Stimulated activated naive B cell treated with anti-CD40 and anti-IgM and Interleukin-4, amounts not matched to agents 10 μg/mL and 1 μg/mL and 100 μg/mL, for 72 hours (primary cell): Measurements from ENCODE around the gene TRIM16.
A peak's percentile ranks its signal among the peaks of the same experiment; 100 is the strongest.
"Not testable (repeated sequence)": the region's sequence is repeated elsewhere in the genome, so short reads cannot be mapped to it uniquely, and the experiment has no call there.

Source experiments
- ATAC-seq, 2 donors: fragments of 150-1000 bp; cut with Tn5 transposase; replicated peaks; 2 replicates each; pipeline ENCODE4 v1.10.0; 2021; ENCODE audit warnings: moderate library complexity in 1 of 2
- DNase-seq: peaks from one replicate; pipeline ENCODE4 v3.0.0; 2021
- H3K27ac Mint-ChIP-seq: one replicate; pipeline ENCODE4 v1.8.0; 2022; ENCODE audit warnings: mild to moderate bottlenecking, mixed read lengths
- H3K27me3 Mint-ChIP-seq, 2 donors: one replicate each; pipeline ENCODE4 v1.8.0; 2022; ENCODE audit warnings: mixed read lengths in 2 of 2
- H3K36me3 Mint-ChIP-seq, 2 donors: one replicate each; pipeline ENCODE4 v1.8.0; 2022; ENCODE audit warnings: mixed read lengths in 2 of 2, mild to moderate bottlenecking in 1 of 2
- H3K4me1 Mint-ChIP-seq, 2 donors: one replicate each; pipeline ENCODE4 v1.8.0; 2022; ENCODE audit warnings: mixed read lengths in 2 of 2, mild to moderate bottlenecking in 1 of 2
- H3K4me3 Mint-ChIP-seq, 2 donors: one replicate each; pipeline ENCODE4 v1.8.0; 2022; ENCODE audit warnings: mild to moderate bottlenecking in 2 of 2, mixed read lengths in 2 of 2, moderate library complexity in 1 of 2
- H3K9me3 Mint-ChIP-seq, 2 donors: one replicate each; pipeline ENCODE4 v1.8.0; 2022; ENCODE audit warnings: mixed read lengths in 2 of 2, mild to moderate bottlenecking in 1 of 2

Gene TRIM16

GRCh38 chr17:15683824-15684478 lies at the start of gene TRIM16:
TRIM16 (minus strand) TSS chr17:15684311; CDS start chr17:15651609, 32,702 bp downstream.
- ATAC-seq (peak; percentile 91 to 93), DNase-seq (peak; percentile 71)
- H3K27me3 Mint-ChIP-seq, H3K9me3 Mint-ChIP-seq: not testable (repeated sequence)
- peaks cover 25 to 45% of the 10 kb centered on the region in 2 donors for H3K4me1 Mint-ChIP-seq
- peak within 1 kb of the TSS; percentile 95 to 97 for H3K4me3 Mint-ChIP-seq
- peaks cover 11 to 28% of the 10 kb centered on the region in 2 donors for H3K36me3 Mint-ChIP-seq
- H3K27ac Mint-ChIP-seq = peak within 1 kb of the TSS; percentile 98

- H3K27me3 Mint-ChIP-seq, H3K27ac Mint-ChIP-seq, ATAC-seq, DNase-seq, H3K36me3 Mint-ChIP-seq, H3K9me3 Mint-ChIP-seq, H3K4me1 Mint-ChIP-seq, H3K4me3 Mint-ChIP-seq: not testable (repeated sequence)
These were observed 49.2 kb upstream of the TRIM16 start for GRCh38 chr17:15733174-15733789.

- not testable (repeated sequence) for H3K27ac Mint-ChIP-seq, ATAC-seq, H3K27me3 Mint-ChIP-seq, DNase-seq, H3K9me3 Mint-ChIP-seq, H3K4me3 Mint-ChIP-seq, H3K36me3 Mint-ChIP-seq, H3K4me1 Mint-ChIP-seq
These were observed 47.8 kb upstream of the TRIM16 start, which contains the start of gene TBC1D26 for GRCh38 chr17:15731900-15732299. TBC1D26 (plus strand) TSS chr17:15732283; CDS start chr17:15735349, 3,066 bp downstream.

- DNase-seq, H3K4me3 Mint-ChIP-seq, H3K27ac Mint-ChIP-seq, ATAC-seq, H3K36me3 Mint-ChIP-seq, H3K9me3 Mint-ChIP-seq, H3K27me3 Mint-ChIP-seq, H3K4me1 Mint-ChIP-seq: not testable (repeated sequence)
These were observed 46.4 kb upstream of the TRIM16 start for GRCh38 chr17:15730535-15730934.

- not testable (repeated sequence) for H3K9me3 Mint-ChIP-seq
- H3K36me3 Mint-ChIP-seq = peaks cover 27 to 44% of the 10 kb centered on the region in 2 donors
These were observed 32.8 kb upstream of the TRIM16 start for GRCh38 chr17:15716601-15717563.

GRCh38 chr17:15708879-15709278 lies 24.8 kb upstream of the TRIM16 start:
- not testable (repeated sequence) for H3K4me1 Mint-ChIP-seq, DNase-seq, H3K27ac Mint-ChIP-seq, H3K4me3 Mint-ChIP-seq, ATAC-seq, H3K27me3 Mint-ChIP-seq
- Mint-ChIP-seq H3K36me3 (peaks cover 40 to 66% of the 10 kb centered on the region in 2 donors), H3K9me3 (peaks cover 8 to 13% of the 10 kb centered on the region in 2 donors)

More at GRCh38 chr17:15716601-15717563, 32.8 kb upstream of the TRIM16 start:
- not testable (repeated sequence) for H3K4me1 Mint-ChIP-seq, ATAC-seq, H3K27me3 Mint-ChIP-seq, DNase-seq
- H3K27ac Mint-ChIP-seq = peak overlapping the region; percentile 47
- H3K4me3 Mint-ChIP-seq = peak overlapping the region in 1 of 2 donors; percentile 25

GRCh38 chr17:15704813-15705212 lies 20.7 kb upstream of the TRIM16 start:
- not testable (repeated sequence) for ATAC-seq, H3K27ac Mint-ChIP-seq, H3K27me3 Mint-ChIP-seq, DNase-seq, H3K4me3 Mint-ChIP-seq, H3K4me1 Mint-ChIP-seq
- Mint-ChIP-seq H3K36me3 (peaks cover 35 to 56% of the 10 kb centered on the region in 2 donors), H3K9me3 (peaks cover 8 to 13% of the 10 kb centered on the region in 2 donors)

- peaks cover 34 to 50% of the 10 kb centered on the region in 2 donors for H3K36me3 Mint-ChIP-seq
- not testable (repeated sequence) for H3K4me3 Mint-ChIP-seq, H3K9me3 Mint-ChIP-seq, ATAC-seq, DNase-seq, H3K27me3 Mint-ChIP-seq, H3K4me1 Mint-ChIP-seq, H3K27ac Mint-ChIP-seq
These were observed 20.1 kb upstream of the TRIM16 start for GRCh38 chr17:15704239-15704638.

- ATAC-seq = peak; percentile 8 to 17
- not testable (repeated sequence) for H3K4me1 Mint-ChIP-seq, DNase-seq, H3K9me3 Mint-ChIP-seq, H3K27me3 Mint-ChIP-seq
- Mint-ChIP-seq H3K27ac (peak overlapping the region; percentile 87), H3K4me3 (peak overlapping the region; percentile 83 to 84), H3K36me3 (peaks cover 6 to 14% of the 10 kb centered on the region in 2 donors)
These were observed 15.8 kb upstream of the TRIM16 start for GRCh38 chr17:15699937-15700336.

GRCh38 chr17:15699413-15699924 lies 15.4 kb upstream of the TRIM16 start, which contains the start of gene ZNF286A:
ZNF286A (plus strand) TSS chr17:15699752; CDS start chr17:15700330, 578 bp downstream.
- H3K27me3 Mint-ChIP-seq, H3K9me3 Mint-ChIP-seq, H3K4me1 Mint-ChIP-seq: not testable (repeated sequence)
- Mint-ChIP-seq H3K36me3 (peaks cover 5 to 10% of the 10 kb centered on the region in 2 donors), H3K4me3 (peak within 1 kb of the TSS; percentile 83 to 84), H3K27ac (peak within 1 kb of the TSS; percentile 87)
- peak; percentile 98 for DNase-seq
- peak; percentile 97 for ATAC-seq

GRCh38 chr17:15698967-15699366 lies 14.9 kb upstream of the TRIM16 start:
- H3K4me1 Mint-ChIP-seq, DNase-seq, H3K36me3 Mint-ChIP-seq, ATAC-seq, H3K27me3 Mint-ChIP-seq, H3K9me3 Mint-ChIP-seq, H3K27ac Mint-ChIP-seq: not testable (repeated sequence)
- H3K4me3 Mint-ChIP-seq = peak overlapping the region; percentile 83 to 84

GRCh38 chr17:15687494-15687893 lies 3.4 kb upstream of the TRIM16 start:
- peaks cover 0 to 15% of the 10 kb centered on the region in 2 donors for H3K36me3 Mint-ChIP-seq
- ATAC-seq = peak in 1 of 2 donors; percentile 15
- peak overlapping the region; percentile 56 for H3K27ac Mint-ChIP-seq
- not testable (repeated sequence) for H3K4me3 Mint-ChIP-seq, H3K9me3 Mint-ChIP-seq, H3K27me3 Mint-ChIP-seq, DNase-seq
- peaks cover 16 to 29% of the 10 kb centered on the region in 2 donors for H3K4me1 Mint-ChIP-seq

- not testable (repeated sequence) for H3K9me3 Mint-ChIP-seq, H3K27me3 Mint-ChIP-seq, ATAC-seq, DNase-seq
- H3K27ac Mint-ChIP-seq = peak overlapping the region; percentile 83
- peaks cover 15 to 31% of the 10 kb centered on the region in 2 donors for H3K36me3 Mint-ChIP-seq
- peaks cover 27 to 45% of the 10 kb centered on the region in 2 donors for H3K4me1 Mint-ChIP-seq
- H3K4me3 Mint-ChIP-seq = peak overlapping the region; percentile 95 to 97
These were observed 976 bp downstream of the TRIM16 start for GRCh38 chr17:15683135-15683534.

- peaks cover 38 to 51% of the 10 kb centered on the region in 2 donors for H3K36me3 Mint-ChIP-seq
- not testable (repeated sequence) for H3K27me3 Mint-ChIP-seq, H3K9me3 Mint-ChIP-seq, ATAC-seq, H3K4me3 Mint-ChIP-seq, H3K27ac Mint-ChIP-seq, DNase-seq, H3K4me1 Mint-ChIP-seq
These were observed 8.1 kb downstream of the TRIM16 start for GRCh38 chr17:15675991-15676390.
